K562 (cell line): ENCODE results near the gene RHOC. TPM values are rescaled to one million over a fixed set of nuclear protein-coding genes. Genes with fewer than 3 reads are reported as not detected.

Experiments
- ATF1 ChIP-seq, 2 experiments: fragments of 450-650 bp in 1 of 2; IDR thresholded peaks; 2 replicates each; pipeline ENCODE4 v1.6.1; 2016; ENCODE audit warnings: missing compliant biosample characterization in 1 of 2, missing genetic modification characterization in 1 of 2
- BCOR ChIP-seq: fragments of 450-650 bp; IDR thresholded peaks from 2 replicates; pipeline ENCODE4 v1.6.1; 2016
- EP400 ChIP-seq: fragments of 450-650 bp; IDR thresholded peaks from 2 replicates; pipeline ENCODE4 v1.6.1; 2017; ENCODE audit warnings: antibody characterized with exemption, mild to moderate bottlenecking, moderate library complexity
- FOS ChIP-seq: IDR thresholded peaks from 3 replicates; pipeline ENCODE4 v1.6.1; 2011; ENCODE audit not compliant: insufficient read length; ENCODE audit errors: extremely low read depth
- FOXP1 ChIP-seq: sonication (generic); formaldehyde crosslinking; IDR thresholded peaks from 2 replicates; pipeline ENCODE4 v1.8.0; 2022; ENCODE audit warnings: mild to moderate bottlenecking, missing genetic modification reagents
- HLTF ChIP-seq: fragments of 450-650 bp; IDR thresholded peaks from 2 replicates; pipeline ENCODE4 v1.6.1; 2016
- LEF1 ChIP-seq: fragments of 450-650 bp; IDR thresholded peaks from 2 replicates; pipeline ENCODE4 v1.6.1; 2016; ENCODE audit warnings: mild to moderate bottlenecking
- MCM5 ChIP-seq: fragments of 450-650 bp; IDR thresholded peaks from 2 replicates; pipeline ENCODE4 v1.6.1; 2016; ENCODE audit warnings: low read depth
- NCOA2 ChIP-seq, 2 experiments: fragments of 450-650 bp; IDR thresholded peaks; 2 replicates each; pipeline ENCODE4 v1.6.1; 2018; ENCODE audit warnings: mild to moderate bottlenecking in 2 of 2, moderate library complexity in 1 of 2; ENCODE audit not compliant: partially characterized antibody in 2 of 2
- PHB ChIP-seq: fragments of 250-450 bp; sonication (Bioruptor Pico); IDR thresholded peaks from 2 replicates; pipeline ENCODE4 v1.5.0; 2021
- SIX5 ChIP-seq, 2 experiments: IDR thresholded peaks; 2 replicates each; pipeline ENCODE4 v1.6.1; 2011; ENCODE audit warnings: low read length in 2 of 2, borderline replicate concordance in 1 of 2, low read depth in 1 of 2, mild to moderate bottlenecking in 1 of 2, moderate library complexity in 1 of 2; ENCODE audit not compliant: insufficient read depth in 1 of 2
- SMC3 ChIP-seq: conservative IDR thresholded peaks from 2 replicates; pipeline ENCODE4 v1.6.1; 2011; ENCODE audit warnings: low read depth, low read length, improper control_type of control experiment; ENCODE audit not compliant: insufficient read depth
- ZEB2 ChIP-seq: fragments of 450-650 bp; IDR thresholded peaks from 2 replicates; pipeline ENCODE4 v1.6.1; 2016
- ZFP36 ChIP-seq: fragments of 150-350 bp; IDR thresholded peaks from 2 replicates; pipeline ENCODE4 v1.6.1; 2018; ENCODE audit warnings: low read length, low read depth; ENCODE audit not compliant: partially characterized antibody
- ZNF224 ChIP-seq: sonication (generic); formaldehyde crosslinking; IDR thresholded peaks from 2 replicates; pipeline ENCODE4 v1.8.0; 2022; ENCODE audit warnings: mild to moderate bottlenecking, missing genetic modification reagents
- ZNF436 ChIP-seq: fragments of 250-450, 450-650 bp; sonication (Bioruptor Pico); formaldehyde crosslinking; IDR thresholded peaks from 2 replicates; pipeline ENCODE4 v1.7.0; 2020; ENCODE audit warnings: mild to moderate bottlenecking
- ZNF507 ChIP-seq: conservative IDR thresholded peaks from 2 replicates; pipeline ENCODE4 v1.6.1; 2017; ENCODE audit warnings: missing genetic modification characterization, missing compliant biosample characterization
- ZNF583 ChIP-seq: fragments of 250-450 bp; sonication (Bioruptor Pico); IDR thresholded peaks from 2 replicates; pipeline ENCODE4 v1.4.0; 2020
- polyA plus RNA-seq, 8 experiments: library from polyadenylated mRNA; depleted of rRNA in 4 of 8; stranded (reverse) in 5 of 8; unstranded in 3 of 8; fragments of >200 nt; fragmentation: Nextera tagmentation in 2 of 8; fragmentation: Illumina TruSeq in 1 of 8; extraction: Ambion mirVana in 2 of 8; extraction: Trizol in 1 of 8; gene quantifications; 2 replicates each; pipeline versions ENCODE4 v1.2.1 to v1.2.3, GENCODE V29; 2011 to 2014; ENCODE audit warnings: inconsistent platforms in 1 of 8, missing spikeins in 1 of 8
- total RNA-seq, 7 experiments: library from RNA; depleted of rRNA in 6 of 7; stranded (reverse); fragments of >200 nt in 6 of 7; fragmentation: Illumina TruSeq in 2 of 7; extraction: Trizol in 2 of 7; gene quantifications; 2 replicates each; pipeline versions ENCODE4 v1.2.1 to v1.2.3, GENCODE V29; 2011 to 2021; ENCODE audit warnings: low replicate concordance in 1 of 7

The RHOC gene
- total and polyA plus RNA-seq, 9 of the 15 experiments (the other 6 are each of a cell fraction or from before 2014, with no cell fraction given): 35.2 to 364 (median 204) TPM

GRCh38 chr1:112707221-112708001, 484 bp upstream of the RHOC start (continued):
- 0 out of 2 replicates have a peak, but pooled peaks have one; percentile 20 for TF ChIP-seq PHB (CRISPR knock-in tag)
- no peak for TF ChIP-seq EP400
- TF ChIP-seq ATF1 (CRISPR knock-in tag; IDR thresholded peaks at IDR 0.05): no peak
- TF ChIP-seq ATF1 (tag; IDR thresholded peaks at IDR 0.05): peak; percentile 31
- TF ChIP-seq FOXP1 (CRISPR knock-in tag): no peak
- no peak for TF ChIP-seq FOS
- TF ChIP-seq LEF1: no peak
- no peak for TF ChIP-seq SIX5 (IDR thresholded peaks at IDR 0.05; ENCODE audit: borderline replicate concordance in 1 of 2, insufficient read depth in 1 of 2, low read depth in 1 of 2, low read length in 2 of 2)
- no peak for TF ChIP-seq ZNF436 (CRISPR knock-in tag)
- TF ChIP-seq BCOR: no peak
- TF ChIP-seq SMC3: peak; percentile 96
- TF ChIP-seq ZNF507 (tag): no peak
- no peak for TF ChIP-seq ZFP36
- peak; percentile 26; the same call in 1 of the 2 replicates for TF ChIP-seq ZEB2
- TF ChIP-seq ZNF224 (CRISPR knock-in tag): no peak
- TF ChIP-seq MCM5: no peak
- no peak for TF ChIP-seq NCOA2 (IDR thresholded peaks at IDR 0.05; ENCODE audit: partially characterized antibody in 2 of 2)
- no peak for TF ChIP-seq HLTF
- TF ChIP-seq ZNF583 (CRISPR knock-in tag): no peak
